Kidney (tissue), 14 donors: ENCODE measurements around the gene NFKB2. TPM values are rescaled to one million over a fixed set of nuclear protein-coding genes. Genes with fewer than 3 reads are reported as not detected.

ENCODE experiments used
- DNase-seq, 5 donors: peaks; one replicate each; pipeline ENCODE4 v3.0.0-alpha.2; 2013 to 2020
- FAIRE-seq: peaks from 2 replicates; lab custom pipeline; 2012; peaks lifted over from hg19 to GRCh38; lab: Jason Lieb, UNC
- H3K27ac ChIP-seq, 2 donors: one replicate each; pipeline ENCODE4 v1.7.0; 2013; ENCODE audit warnings: low read depth in 2 of 2, low read length in 2 of 2, inconsistent platforms in 1 of 2
- H3K27me3 ChIP-seq: one replicate; pipeline ENCODE4 v1.7.1; 2013; ENCODE audit warnings: low read length, inconsistent platforms; ENCODE audit not compliant: control insufficient read depth, insufficient read depth
- H3K36me3 ChIP-seq, 3 donors: one replicate each; pipeline versions ENCODE4 v1.7.0 to v1.7.1; 2013; ENCODE audit warnings: low read length in 3 of 3, control low read depth in 1 of 3, inconsistent platforms in 1 of 3; ENCODE audit not compliant: insufficient read depth in 3 of 3, control insufficient read depth in 2 of 3
- H3K4me1 ChIP-seq, 3 donors: one replicate each; pipeline versions ENCODE4 v1.7.0 to v1.7.1; 2013; ENCODE audit warnings: low read length in 3 of 3, inconsistent platforms in 1 of 3, low read depth in 1 of 3; ENCODE audit not compliant: control insufficient read depth in 2 of 3, insufficient read depth in 2 of 3
- H3K4me3 ChIP-seq, 3 donors: one replicate each; pipeline versions ENCODE4 v1.7.0 to v1.8.1; 2013; ENCODE audit warnings: low read length in 3 of 3, control low read depth in 1 of 3, inconsistent platforms in 1 of 3
- H3K9ac ChIP-seq, 3 donors: one replicate each; pipeline versions ENCODE4 v1.7.0 to v1.7.1; 2013; ENCODE audit warnings: low read length in 3 of 3, control low read depth in 1 of 3, inconsistent platforms in 1 of 3
- H3K9me3 ChIP-seq, 3 donors: one replicate each; pipeline versions ENCODE4 v1.7.0 to v1.7.1; 2013; ENCODE audit warnings: low read length in 3 of 3, control low read depth in 1 of 3, inconsistent platforms in 1 of 3; ENCODE audit not compliant: control insufficient read depth in 2 of 3, insufficient read depth in 1 of 3
- intact Hi-C: fragments of 100-400 bp; cut with DNase I; formaldehyde crosslinking; loops from one replicate; pipeline ENCODE4 v1.11.1; 2022
- polyA plus RNA-seq: library from polyadenylated mRNA; stranded (reverse); fragments of 350-450 nt; fragmentation: Illumina TruSeq; extraction: RNeasy Lipid Tissue Mini Kit (QIAGEN cat#74804); gene quantifications from one replicate; pipeline ENCODE4 v1.2.3, GENCODE V29; 2014; ENCODE audit warnings: low read depth, low replicate concordance; ENCODE audit not compliant: insufficient read depth
- total RNA-seq: library from RNA; stranded (reverse); fragmentation: NEBNext Ultra II Directional; extraction: Animal tissue kit (Norgen Biotek cat#: 25700); gene quantifications from one replicate; pipeline ENCODE4 v1.2.1, GENCODE V29; 2021
- TF ChIP-seq, protein P1 (sequence below): IDR thresholded peaks from 3 replicates; pipeline ENCODE4 v1.5.1; 2012; ENCODE audit warnings: mild to moderate bottlenecking, moderate library complexity, borderline replicate concordance; ENCODE audit not compliant: insufficient read depth; ENCODE audit errors: extremely low read depth
- donor health status: control.
- donor health status: control.
- donor health status: control.
- donor health status: control.
- donor health status: control.
- donor health status: DM: yes; HTN: yes; CAD: no.
- donor health status: Normal renal cell carcinoma (clear cell type).

Gene NFKB2
- total and polyA plus RNA-seq, 2 donors from 2014 or later = 14.0 to 62.7 TPM

- intact Hi-C loops = loop anchor here (5.0 kb wide), 1 partner anchor 122 kb away; no protein-coding TSS in a partner anchor
- H3K9ac ChIP-seq = no peak overlapping the region
- DNase-seq (no peak), FAIRE-seq (no peak)
- H3K9me3 ChIP-seq = no peaks in the 10 kb centered on the region
- no peaks in the 10 kb centered on the region for H3K4me1 ChIP-seq
- no peak overlapping the region for H3K4me3 ChIP-seq
- H3K27me3 ChIP-seq = no peaks in the 10 kb centered on the region
- H3K36me3 ChIP-seq = peaks cover 14 to 65% (median 54%) of the 10 kb centered on the region in 3 donors
- TF ChIP-seq, protein P1, sequence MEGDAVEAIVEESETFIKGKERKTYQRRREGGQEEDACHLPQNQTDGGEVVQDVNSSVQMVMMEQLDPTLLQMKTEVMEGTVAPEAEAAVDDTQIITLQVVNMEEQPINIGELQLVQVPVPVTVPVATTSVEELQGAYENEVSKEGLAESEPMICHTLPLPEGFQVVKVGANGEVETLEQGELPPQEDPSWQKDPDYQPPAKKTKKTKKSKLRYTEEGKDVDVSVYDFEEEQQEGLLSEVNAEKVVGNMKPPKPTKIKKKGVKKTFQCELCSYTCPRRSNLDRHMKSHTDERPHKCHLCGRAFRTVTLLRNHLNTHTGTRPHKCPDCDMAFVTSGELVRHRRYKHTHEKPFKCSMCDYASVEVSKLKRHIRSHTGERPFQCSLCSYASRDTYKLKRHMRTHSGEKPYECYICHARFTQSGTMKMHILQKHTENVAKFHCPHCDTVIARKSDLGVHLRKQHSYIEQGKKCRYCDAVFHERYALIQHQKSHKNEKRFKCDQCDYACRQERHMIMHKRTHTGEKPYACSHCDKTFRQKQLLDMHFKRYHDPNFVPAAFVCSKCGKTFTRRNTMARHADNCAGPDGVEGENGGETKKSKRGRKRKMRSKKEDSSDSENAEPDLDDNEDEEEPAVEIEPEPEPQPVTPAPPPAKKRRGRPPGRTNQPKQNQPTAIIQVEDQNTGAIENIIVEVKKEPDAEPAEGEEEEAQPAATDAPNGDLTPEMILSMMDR = no peak
- no peak overlapping the region for H3K27ac ChIP-seq
These were observed 41.1 kb upstream of the NFKB2 start for GRCh38 chr10:102354451-102354850.

DNA sequence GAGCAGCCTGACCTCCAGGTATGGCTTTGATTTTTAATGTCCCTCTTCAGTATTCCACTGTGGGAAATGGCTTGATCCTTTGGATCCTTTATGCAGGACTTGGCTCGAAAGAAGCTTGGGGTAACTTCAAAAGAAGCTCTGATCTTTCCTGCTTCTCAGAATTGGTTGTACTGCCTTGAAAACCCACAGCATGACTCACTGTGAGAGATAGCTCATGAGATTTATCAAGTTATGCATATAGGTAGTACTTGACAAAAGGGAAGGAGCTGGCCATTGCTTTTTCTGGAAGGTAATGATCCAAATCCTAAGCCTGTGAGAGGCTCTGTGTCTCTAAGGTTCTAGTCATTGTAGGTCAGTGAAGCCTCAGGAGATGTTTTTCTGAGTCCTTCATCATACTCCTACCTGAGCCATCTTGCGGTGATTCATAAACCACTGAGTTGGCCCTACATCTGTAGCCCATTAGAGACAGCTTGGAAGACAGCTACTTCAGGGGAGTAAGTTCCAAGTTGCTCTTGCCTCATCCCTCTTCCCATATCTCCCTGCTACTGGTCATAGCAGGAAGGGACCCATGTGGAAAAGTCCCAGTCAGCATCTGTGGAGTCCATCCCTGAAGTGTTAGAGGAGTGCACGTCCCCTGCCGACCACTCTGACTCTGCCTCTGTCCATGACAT lies 36.7 kb upstream of the NFKB2 start:
- H3K27ac ChIP-seq = no peak overlapping the region
- no peaks in the 10 kb centered on the region for H3K27me3 ChIP-seq
- intact Hi-C loops = no loop called here
- peaks cover 14 to 65% (median 61%) of the 10 kb centered on the region in 3 donors for H3K36me3 ChIP-seq
- no peak overlapping the region for H3K4me3 ChIP-seq
- no peaks in the 10 kb centered on the region for H3K9me3 ChIP-seq
- FAIRE-seq (no peak), DNase-seq (no peak)
- TF ChIP-seq, protein P1 = no peak
- no peak overlapping the region for H3K9ac ChIP-seq
- H3K4me1 ChIP-seq = no peaks in the 10 kb centered on the region

DNA sequence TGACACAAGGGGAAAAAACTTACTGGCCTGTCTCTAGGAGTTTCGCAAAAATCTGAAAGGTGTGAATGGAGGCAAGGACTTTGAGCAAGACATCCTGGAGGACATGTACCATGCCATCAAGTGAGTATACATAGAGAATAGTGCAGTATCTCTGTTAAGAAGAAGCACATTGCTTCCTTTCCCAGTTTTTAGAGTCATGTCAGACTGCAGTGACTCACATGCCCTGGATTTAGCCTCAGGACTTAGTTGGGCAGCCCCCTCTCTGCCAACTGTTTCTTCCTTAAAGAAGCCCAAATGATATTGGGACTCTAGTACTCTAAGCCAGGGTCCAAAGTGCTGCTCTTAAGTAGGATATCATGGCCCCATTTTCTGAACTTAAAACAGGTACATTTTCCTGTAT lies 28.1 kb upstream of the NFKB2 start:
- DNase-seq = no peak
- FAIRE-seq = no peak
- Histone ChIP-seq H3K36me3 (peaks cover 25 to 77% (median 71%) of the 10 kb centered on the region in 3 donors), H3K9me3 (peaks cover 0 to 2% (median 0%) of the 10 kb centered on the region in 3 donors), H3K27me3 (no peaks in the 10 kb centered on the region), H3K4me1 (no peaks in the 10 kb centered on the region), H3K4me3 (no peak overlapping the region), H3K27ac (no peak overlapping the region), H3K9ac (no peak overlapping the region)
- intact Hi-C loops = no loop called here
- TF ChIP-seq, protein P1 = no peak
